Kidney (tissue), 14 donors: Measurements from ENCODE around the gene UTY. TPM values are rescaled to one million over a fixed set of nuclear protein-coding genes. Genes with fewer than 3 reads are reported as not detected.

Experiments used
- DNase-seq, 5 donors: peaks; one replicate each; pipeline ENCODE4 v3.0.0-alpha.2; 2013 to 2020
- FAIRE-seq: peaks from 2 replicates; lab custom pipeline; 2012; peaks lifted over from hg19 to GRCh38; lab: Jason Lieb, UNC
- H3K27ac ChIP-seq, 2 donors: one replicate each; pipeline ENCODE4 v1.7.0; 2013; ENCODE audit warnings: low read depth in 2 of 2, low read length in 2 of 2, inconsistent platforms in 1 of 2
- H3K27me3 ChIP-seq: one replicate; pipeline ENCODE4 v1.7.1; 2013; ENCODE audit warnings: low read length, inconsistent platforms; ENCODE audit not compliant: control insufficient read depth, insufficient read depth
- H3K36me3 ChIP-seq, 3 donors: one replicate each; pipeline versions ENCODE4 v1.7.0 to v1.7.1; 2013; ENCODE audit warnings: low read length in 3 of 3, control low read depth in 1 of 3, inconsistent platforms in 1 of 3; ENCODE audit not compliant: insufficient read depth in 3 of 3, control insufficient read depth in 2 of 3
- H3K4me1 ChIP-seq, 3 donors: one replicate each; pipeline versions ENCODE4 v1.7.0 to v1.7.1; 2013; ENCODE audit warnings: low read length in 3 of 3, inconsistent platforms in 1 of 3, low read depth in 1 of 3; ENCODE audit not compliant: control insufficient read depth in 2 of 3, insufficient read depth in 2 of 3
- H3K4me3 ChIP-seq, 3 donors: one replicate each; pipeline versions ENCODE4 v1.7.0 to v1.8.1; 2013; ENCODE audit warnings: low read length in 3 of 3, control low read depth in 1 of 3, inconsistent platforms in 1 of 3
- H3K9ac ChIP-seq, 3 donors: one replicate each; pipeline versions ENCODE4 v1.7.0 to v1.7.1; 2013; ENCODE audit warnings: low read length in 3 of 3, control low read depth in 1 of 3, inconsistent platforms in 1 of 3
- H3K9me3 ChIP-seq, 3 donors: one replicate each; pipeline versions ENCODE4 v1.7.0 to v1.7.1; 2013; ENCODE audit warnings: low read length in 3 of 3, control low read depth in 1 of 3, inconsistent platforms in 1 of 3; ENCODE audit not compliant: control insufficient read depth in 2 of 3, insufficient read depth in 1 of 3
- intact Hi-C: fragments of 100-400 bp; cut with DNase I; formaldehyde crosslinking; loops from one replicate; pipeline ENCODE4 v1.11.1; 2022
- polyA plus RNA-seq: library from polyadenylated mRNA; stranded (reverse); fragments of 350-450 nt; fragmentation: Illumina TruSeq; extraction: RNeasy Lipid Tissue Mini Kit (QIAGEN cat#74804); gene quantifications from one replicate; pipeline ENCODE4 v1.2.3, GENCODE V29; 2014; ENCODE audit warnings: low read depth, low replicate concordance; ENCODE audit not compliant: insufficient read depth
- total RNA-seq: library from RNA; stranded (reverse); fragmentation: NEBNext Ultra II Directional; extraction: Animal tissue kit (Norgen Biotek cat#: 25700); gene quantifications from one replicate; pipeline ENCODE4 v1.2.1, GENCODE V29; 2021
- TF ChIP-seq, protein P1 (sequence below): IDR thresholded peaks from 3 replicates; pipeline ENCODE4 v1.5.1; 2012; ENCODE audit warnings: mild to moderate bottlenecking, moderate library complexity, borderline replicate concordance; ENCODE audit not compliant: insufficient read depth; ENCODE audit errors: extremely low read depth
- donor health status: control.
- donor health status: control.
- donor health status: control.
- donor health status: control.
- donor health status: control.
- donor health status: DM: yes; HTN: yes; CAD: no.
- donor health status: Normal renal cell carcinoma (clear cell type).

UTY gene
- total and polyA plus RNA-seq, 2 donors from 2014 or later: 3.4 TPM; not detected in 1

DNA sequence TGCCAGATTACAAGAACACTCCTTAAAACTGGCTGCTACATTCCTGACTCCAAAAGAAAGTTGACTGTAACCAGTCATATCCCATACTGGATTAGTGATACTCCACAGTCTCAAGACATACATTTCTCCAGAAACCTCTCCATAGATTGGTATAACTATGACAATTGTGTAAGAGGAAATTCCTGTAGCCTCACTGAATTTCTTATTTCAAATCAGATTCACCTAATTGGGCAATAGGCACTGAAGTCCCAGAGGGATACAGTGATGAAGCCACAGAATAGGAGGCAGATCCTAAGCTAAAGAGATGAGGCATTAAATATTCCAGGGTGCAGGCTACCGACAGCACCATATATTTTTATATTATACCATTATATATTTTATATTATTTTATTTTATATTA lies 39.0 kb downstream of the UTY start:
- Histone ChIP-seq H3K36me3 (peaks cover 0 to 7% (median 0%) of the 10 kb centered on the region in 3 donors), H3K9ac (no peak overlapping the region), H3K4me3 (no peak overlapping the region), H3K4me1 (peaks cover 0 to 4% (median 0%) of the 10 kb centered on the region in 3 donors), H3K27ac (no peak overlapping the region), H3K27me3 (no peaks in the 10 kb centered on the region), H3K9me3 (no peaks in the 10 kb centered on the region)
- no peak for FAIRE-seq
- intact Hi-C loops: no loop called here
- TF ChIP-seq, protein P1, sequence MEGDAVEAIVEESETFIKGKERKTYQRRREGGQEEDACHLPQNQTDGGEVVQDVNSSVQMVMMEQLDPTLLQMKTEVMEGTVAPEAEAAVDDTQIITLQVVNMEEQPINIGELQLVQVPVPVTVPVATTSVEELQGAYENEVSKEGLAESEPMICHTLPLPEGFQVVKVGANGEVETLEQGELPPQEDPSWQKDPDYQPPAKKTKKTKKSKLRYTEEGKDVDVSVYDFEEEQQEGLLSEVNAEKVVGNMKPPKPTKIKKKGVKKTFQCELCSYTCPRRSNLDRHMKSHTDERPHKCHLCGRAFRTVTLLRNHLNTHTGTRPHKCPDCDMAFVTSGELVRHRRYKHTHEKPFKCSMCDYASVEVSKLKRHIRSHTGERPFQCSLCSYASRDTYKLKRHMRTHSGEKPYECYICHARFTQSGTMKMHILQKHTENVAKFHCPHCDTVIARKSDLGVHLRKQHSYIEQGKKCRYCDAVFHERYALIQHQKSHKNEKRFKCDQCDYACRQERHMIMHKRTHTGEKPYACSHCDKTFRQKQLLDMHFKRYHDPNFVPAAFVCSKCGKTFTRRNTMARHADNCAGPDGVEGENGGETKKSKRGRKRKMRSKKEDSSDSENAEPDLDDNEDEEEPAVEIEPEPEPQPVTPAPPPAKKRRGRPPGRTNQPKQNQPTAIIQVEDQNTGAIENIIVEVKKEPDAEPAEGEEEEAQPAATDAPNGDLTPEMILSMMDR: no peak
- no peak for DNase-seq

DNA sequence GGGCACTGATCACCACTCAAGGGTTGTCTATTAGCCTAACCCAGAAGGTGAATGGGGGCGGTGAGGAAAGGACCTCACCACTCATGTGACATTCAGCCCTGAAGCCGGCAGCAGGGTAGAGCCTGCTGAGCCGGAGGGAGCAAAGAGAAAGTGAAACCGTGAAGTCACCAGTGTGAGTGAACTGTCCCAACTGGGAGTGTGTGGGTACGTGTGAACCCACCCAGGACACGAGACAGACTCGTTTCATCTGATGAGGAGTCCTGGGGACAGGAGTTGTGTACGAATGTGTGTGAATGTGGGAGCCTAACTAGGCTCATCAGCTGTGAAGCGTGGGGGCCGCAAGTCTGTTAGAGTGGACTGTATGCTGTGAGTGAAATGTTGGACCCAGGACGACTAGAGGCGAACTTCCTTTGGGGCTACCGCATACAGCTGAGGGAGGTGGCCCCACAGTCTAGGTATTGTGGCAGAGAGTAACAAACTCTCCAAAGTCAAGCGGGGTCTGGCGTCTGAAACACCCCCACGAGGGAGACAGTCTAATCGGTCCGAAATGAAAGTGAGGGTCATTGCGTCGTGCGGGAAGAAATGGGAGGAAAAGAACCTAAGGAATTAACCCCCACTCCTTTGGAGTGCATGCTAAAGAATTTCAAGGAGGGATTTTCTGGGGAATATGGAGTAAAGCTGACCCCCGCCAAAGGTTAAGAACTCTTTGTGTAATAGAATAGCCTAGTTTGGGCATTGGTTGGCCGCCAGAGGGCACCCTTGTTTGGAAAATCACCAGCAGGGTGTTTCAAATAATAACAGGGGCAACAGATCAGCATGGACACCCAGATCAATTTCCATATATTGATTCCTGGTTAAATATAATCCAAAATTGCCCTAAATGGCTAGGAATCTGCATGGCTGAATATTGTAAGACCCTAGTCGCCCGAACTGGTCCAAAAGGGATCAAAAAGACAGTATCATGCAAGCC lies 43.6 kb downstream of the UTY start:
- peak overlapping the region in 2 of 3 donors; percentile 57 to 63 for H3K4me3 ChIP-seq
- H3K27ac ChIP-seq: peak overlapping the region; percentile 49 to 77
- DNase-seq: peak in 1 of 5 donors; percentile 13
- H3K36me3 ChIP-seq: peaks cover 0 to 1% (median 0%) of the 10 kb centered on the region in 3 donors
- H3K4me1 ChIP-seq: peaks cover 0 to 7% (median 0%) of the 10 kb centered on the region in 3 donors
- TF ChIP-seq, protein P1: peak; percentile 7
- no peaks in the 10 kb centered on the region for H3K9me3 ChIP-seq
- FAIRE-seq: no peak
- peak overlapping the region in 2 of 3 donors; percentile 41 to 46 for H3K9ac ChIP-seq
- intact Hi-C loops: no loop called here
- H3K27me3 ChIP-seq: no peaks in the 10 kb centered on the region

DNA sequence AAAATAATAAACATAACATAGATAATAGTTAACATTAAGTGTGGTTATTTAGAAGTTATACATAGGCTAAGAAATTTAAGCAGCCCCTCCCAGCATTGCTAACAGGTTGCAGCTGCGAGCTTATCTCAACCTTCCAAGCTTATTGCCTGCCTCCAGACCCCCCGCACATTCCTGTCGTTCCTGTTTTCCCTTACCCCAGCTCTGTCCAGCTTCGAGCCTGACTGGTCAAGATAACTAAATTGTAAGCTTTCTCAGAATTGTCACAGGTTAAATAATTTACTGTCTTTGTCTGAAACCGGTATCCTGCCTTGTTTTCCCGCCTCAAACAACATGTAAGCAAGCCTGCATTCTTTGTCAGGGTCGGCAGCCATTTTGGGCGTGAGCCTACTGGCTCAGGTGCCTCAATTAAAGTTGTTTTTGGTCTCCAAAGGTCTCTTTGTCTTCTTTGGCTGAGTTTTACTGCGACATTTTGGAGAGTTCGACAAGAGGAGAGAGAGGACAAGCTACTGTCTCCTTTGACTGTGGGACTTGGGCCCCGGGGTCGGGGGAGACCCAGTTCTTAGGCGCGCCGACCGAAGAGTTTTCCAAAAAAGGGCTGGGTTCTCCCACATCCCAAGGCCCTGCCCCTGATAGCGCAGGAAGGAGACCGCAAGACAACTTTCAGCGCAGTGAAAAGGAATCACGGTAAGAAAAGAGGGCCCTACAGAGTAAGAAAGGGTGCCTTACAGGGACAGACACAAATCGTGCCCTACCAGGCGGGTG lies 44.4 kb downstream of the UTY start:
- Histone ChIP-seq H3K9me3 (no peaks in the 10 kb centered on the region), H3K27ac (peak overlapping the region in 1 of 2 donors; percentile 77)
- no peak for FAIRE-seq

More for the DNA sequence above, 44.4 kb downstream of the UTY start:
- Histone ChIP-seq H3K9ac (no peak overlapping the region), H3K36me3 (no peaks in the 10 kb centered on the region), H3K27me3 (no peaks in the 10 kb centered on the region), H3K4me1 (peaks cover 0 to 7% (median 0%) of the 10 kb centered on the region in 3 donors), H3K4me3 (peak overlapping the region in 2 of 3 donors; percentile 57 to 63)
- intact Hi-C loops: no loop called here
- peak in 2 of 5 donors; percentile 40 to 51 for DNase-seq
- TF ChIP-seq, protein P1: no peak
